GM19372 (cell line): ENCODE results near the gene COL21A1.

Experiments used
- ATAC-seq: cut with Tn5 transposase; IDR thresholded peaks from one replicate; pipeline ENCODE4 v1.9.1; 2021; ENCODE audit warnings: mild to moderate bottlenecking, low read depth, moderate library complexity; ENCODE audit not compliant: unreplicated experiment

Gene COL21A1

GRCh38 chr6:56246541-56246880, 869 bp downstream of the COL21A1 start:
- ATAC-seq: no peak

GRCh38 chr6:56245903-56246351, 1.5 kb downstream of the COL21A1 start:
- ATAC-seq: no peak

DNA sequence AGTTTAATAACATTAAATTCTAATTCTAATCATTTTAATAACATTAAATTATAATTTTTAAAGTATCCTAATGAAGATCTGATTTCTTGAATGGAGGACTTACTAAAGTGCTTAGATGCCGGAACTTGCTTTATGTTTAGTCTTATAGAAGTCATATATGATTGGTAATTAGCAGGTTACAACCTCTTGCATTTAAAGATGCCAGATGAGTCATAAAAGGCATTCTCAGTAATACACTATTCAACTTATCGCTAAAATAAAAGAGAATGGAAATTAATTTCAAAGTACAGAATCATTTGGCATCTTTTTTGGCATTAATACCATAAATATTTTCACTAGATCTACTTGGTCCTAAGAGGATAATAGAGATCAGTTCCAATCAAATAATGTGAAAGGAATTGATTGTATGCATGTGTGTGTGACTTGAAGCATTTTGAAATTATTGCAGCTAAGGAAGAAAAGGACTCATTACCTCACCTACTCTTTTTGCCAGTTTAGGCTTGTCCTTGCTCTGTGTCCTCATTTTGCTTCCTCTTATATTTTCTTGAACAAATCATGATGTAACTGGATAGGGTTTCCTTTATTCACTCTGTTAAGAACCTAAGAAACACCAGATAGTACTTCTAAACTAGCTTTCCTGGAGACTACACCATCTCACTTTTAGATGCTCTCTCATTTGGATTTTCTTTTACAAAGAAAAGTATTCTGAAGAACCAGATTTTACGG, 2.7 kb downstream of the COL21A1 start:
- ATAC-seq: no peak

GRCh38 chr6:56244089-56244488, 3.3 kb downstream of the COL21A1 start:
- ATAC-seq: no peak

DNA sequence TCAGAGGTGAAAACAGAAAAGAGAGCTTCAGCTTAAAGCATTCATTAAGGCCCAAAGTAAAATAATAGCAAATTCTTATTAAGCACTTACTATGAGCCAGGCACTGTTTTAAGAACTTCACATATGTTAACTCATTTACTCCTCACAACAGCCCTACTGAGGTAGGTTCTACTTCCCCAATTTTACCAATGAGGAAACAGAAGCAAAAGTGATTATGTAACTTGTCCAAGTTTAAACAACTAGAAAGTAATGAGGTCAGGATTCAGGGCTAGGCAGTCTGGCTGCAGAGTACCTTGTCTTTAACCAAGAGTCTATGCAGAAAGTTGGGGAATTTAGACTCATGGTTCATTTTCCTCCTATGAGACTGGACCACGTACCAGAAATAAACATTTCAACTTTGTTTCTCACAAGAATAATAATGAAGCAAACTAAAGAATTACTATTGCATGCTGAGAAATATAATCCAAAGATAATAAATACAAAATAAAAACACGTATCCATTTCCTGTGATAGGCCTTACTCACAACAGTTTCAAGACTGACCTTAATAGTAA, 3.8 kb downstream of the COL21A1 start:
- no peak for ATAC-seq

- no peak for ATAC-seq
Observed at GRCh38 chr6:56242346-56242745, 5.0 kb downstream of the COL21A1 start.

DNA sequence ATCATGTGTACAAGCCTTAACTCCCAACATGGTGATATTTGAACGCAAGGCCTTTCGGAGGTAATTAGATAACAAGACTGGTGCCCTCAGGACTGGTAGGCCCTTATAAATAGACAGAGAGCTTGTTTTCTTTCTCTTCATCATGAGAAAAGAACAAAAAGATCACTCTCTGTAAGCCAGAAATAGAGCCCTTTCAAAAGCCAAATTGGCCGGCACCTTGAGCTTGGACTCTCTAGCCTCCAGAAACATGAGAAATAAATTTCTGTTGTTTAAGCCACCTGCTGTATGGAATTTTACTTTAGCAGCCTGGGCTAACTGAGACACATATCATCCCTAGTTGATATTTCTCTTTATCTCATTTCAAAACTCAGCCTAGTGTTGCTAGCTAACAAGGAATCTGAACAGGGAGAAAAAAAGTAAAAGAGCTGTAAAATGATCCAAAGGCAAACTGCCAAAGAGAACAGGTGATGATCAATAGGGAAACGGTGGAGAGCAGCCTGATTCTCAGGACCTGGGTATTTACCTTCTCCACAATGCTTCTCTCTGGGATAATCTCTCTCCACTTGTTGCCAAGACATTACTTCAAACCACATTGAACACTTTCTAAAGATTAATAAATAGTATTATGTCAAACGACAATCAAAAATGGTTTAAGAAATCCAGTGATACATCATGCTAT, 6.1 kb downstream of the COL21A1 start:
- no peak for ATAC-seq

GRCh38 chr6:56238352-56238751, 9.0 kb downstream of the COL21A1 start:
- no peak for ATAC-seq

DNA sequence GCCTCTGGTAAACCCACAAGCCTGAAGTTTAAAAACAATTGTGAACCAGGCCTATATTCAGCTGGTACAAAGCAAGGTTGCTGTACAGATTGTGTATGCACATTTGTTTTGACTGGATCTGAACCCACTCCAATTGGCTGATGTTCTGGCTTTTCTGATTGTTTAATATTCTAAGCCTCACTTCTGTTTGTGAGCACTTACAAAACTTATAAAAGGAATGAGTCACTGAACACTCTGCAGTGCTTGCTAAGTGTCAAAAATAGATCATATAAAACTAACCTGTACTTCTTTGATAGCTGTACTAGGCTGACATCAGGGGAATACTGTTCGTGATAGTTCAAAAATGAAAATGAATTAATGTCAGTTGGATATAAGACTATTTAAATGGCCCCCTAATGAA, 12.1 kb downstream of the COL21A1 start:
- no peak for ATAC-seq

DNA sequence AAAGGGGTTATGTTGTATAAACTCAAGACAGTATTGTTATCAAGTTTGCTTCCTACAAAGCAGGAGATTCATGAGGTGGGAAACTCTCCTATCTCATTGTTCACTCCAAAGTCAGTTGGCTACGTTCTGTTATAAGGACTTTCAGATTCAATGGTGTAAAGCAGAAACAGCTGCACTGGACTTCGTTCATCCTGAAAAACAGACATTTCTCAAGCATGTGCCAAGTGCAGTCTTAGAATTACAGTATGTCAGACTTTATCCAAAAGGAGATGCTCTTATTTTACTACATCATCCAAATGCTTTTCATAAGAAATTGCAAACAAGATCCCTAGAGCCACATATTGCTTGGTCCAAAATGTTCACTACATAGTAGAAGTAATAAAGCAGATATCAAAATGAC, 14.9 kb downstream of the COL21A1 start:
- no peak for ATAC-seq

GRCh38 chr6:56231827-56232226, 15.6 kb downstream of the COL21A1 start:
- no peak for ATAC-seq

- no peak for ATAC-seq
Observed at GRCh38 chr6:56230976-56231566, 16.3 kb downstream of the COL21A1 start.

DNA sequence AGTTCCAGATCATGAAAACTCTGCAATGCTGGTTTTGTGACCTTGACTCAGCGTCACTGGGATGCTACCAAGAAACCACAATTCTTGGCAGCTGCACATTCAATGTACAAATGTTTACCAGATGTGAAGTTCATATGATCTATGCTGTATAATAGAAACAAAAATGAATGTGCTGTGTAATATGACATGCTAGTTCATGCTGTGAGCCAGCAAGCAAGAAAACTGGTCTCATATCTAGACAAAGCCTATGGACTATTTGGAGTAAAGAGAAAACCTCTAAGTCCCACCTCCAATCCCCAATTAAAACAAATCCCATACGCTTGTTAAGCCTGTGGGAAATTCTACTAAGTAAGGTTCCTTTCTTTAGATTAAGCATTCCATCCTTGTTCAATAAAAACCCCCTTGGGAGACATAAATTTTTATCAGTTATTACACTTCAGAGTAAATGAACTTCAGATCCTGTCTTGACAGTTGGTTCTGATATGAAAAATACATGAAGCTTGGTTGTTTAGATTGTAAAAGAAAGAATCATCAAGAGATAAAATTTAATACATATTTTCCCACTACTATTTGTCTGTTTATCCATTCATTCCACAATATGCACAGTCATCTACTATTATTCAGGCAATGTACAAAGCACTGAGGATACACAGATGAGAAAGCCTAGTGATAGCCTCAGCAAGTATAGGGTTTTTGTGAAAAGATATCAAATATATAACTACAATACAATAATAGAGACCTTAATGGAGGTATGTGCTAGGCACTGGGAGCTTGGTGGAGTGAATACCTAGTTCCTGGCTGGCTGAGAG, 20.1 kb downstream of the COL21A1 start:
- ATAC-seq: no peak

GRCh38 chr6:56223995-56224394, 23.4 kb downstream of the COL21A1 start:
- no peak for ATAC-seq

- no peak for ATAC-seq
Observed at GRCh38 chr6:56222499-56222898, 24.9 kb downstream of the COL21A1 start.

GRCh38 chr6:56220078-56220477, 27.3 kb downstream of the COL21A1 start:
- ATAC-seq: no peak

DNA sequence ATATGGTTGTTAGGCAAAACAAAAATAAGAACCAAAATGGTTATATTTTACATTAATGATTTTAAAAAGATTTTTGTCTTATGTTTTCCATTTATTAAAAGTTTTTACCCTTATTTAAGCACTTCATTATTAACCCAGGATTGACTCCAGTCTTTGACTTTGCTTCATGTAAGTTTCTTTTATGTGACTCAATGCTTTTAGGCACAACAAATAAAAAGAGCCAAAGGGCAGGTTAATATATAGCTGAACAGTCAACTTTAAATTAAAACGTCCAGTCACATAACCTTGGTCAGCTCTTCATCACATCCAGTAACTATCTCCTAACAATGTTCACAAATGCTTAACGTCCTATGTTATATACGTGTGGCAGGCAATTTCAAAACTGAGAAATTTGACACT, 32.7 kb downstream of the COL21A1 start:
- ATAC-seq: no peak

DNA sequence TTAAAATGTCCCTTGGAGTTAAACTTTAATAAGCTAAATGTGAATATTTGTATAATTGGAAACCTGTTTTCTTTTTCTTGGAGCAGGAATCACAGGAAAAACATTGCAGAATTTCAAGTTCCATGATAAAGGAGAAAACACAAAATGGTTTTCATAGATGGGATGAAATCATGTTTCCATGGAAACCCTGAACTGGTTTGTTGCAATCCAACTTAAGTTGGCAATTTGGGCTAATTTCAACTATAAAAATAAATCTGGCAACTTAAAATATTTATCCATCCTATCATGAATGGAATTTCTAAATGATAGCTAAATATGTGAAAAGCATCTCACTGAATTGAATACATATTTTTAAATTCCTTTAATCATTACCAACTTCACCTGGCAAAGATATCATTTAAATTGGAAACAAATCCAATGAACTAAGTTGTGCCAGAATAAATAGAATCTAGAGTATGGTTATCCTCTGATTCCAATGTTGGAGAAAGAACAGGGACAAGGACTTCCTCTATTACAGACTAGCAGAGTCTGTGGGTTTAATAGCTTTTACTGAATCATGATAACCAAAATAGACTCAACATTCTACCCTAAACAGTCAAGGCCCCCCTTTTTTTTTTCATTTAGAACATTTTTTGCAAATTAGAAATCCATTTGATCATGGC, 33.2 kb downstream of the COL21A1 start:
- no peak for ATAC-seq

GRCh38 chr6:56211724-56212123, 35.7 kb downstream of the COL21A1 start:
- no peak for ATAC-seq

GRCh38 chr6:56204134-56204533, 43.2 kb downstream of the COL21A1 start:
- no peak for ATAC-seq
